KOPT-K1 (cell line): ENCODE data around the gene MRPL38.

ENCODE experiments used
- H3K27ac ChIP-seq: fragments of 200-600 bp; sonication (generic); 2 replicates; pipeline ENCODE4 v1.5.1; 2016; ENCODE audit warnings: antibody characterized with exemption, mild to moderate bottlenecking, low read depth, low read length; ENCODE audit not compliant: poor library complexity, severe bottlenecking
- H3K36me3 ChIP-seq: fragments of 200-600 bp; sonication (generic); 2 replicates; pipeline ENCODE4 v1.5.1; 2017; ENCODE audit warnings: antibody characterized with exemption, mild to moderate bottlenecking, low read length, moderate library complexity; ENCODE audit not compliant: insufficient read depth
- H3K9me3 ChIP-seq: fragments of 200-600 bp; sonication (generic); 2 replicates; pipeline ENCODE4 v1.5.1; 2017; ENCODE audit warnings: antibody characterized with exemption, low read length, mild to moderate bottlenecking; ENCODE audit not compliant: insufficient read depth, poor library complexity, severe bottlenecking

Gene MRPL38

DNA sequence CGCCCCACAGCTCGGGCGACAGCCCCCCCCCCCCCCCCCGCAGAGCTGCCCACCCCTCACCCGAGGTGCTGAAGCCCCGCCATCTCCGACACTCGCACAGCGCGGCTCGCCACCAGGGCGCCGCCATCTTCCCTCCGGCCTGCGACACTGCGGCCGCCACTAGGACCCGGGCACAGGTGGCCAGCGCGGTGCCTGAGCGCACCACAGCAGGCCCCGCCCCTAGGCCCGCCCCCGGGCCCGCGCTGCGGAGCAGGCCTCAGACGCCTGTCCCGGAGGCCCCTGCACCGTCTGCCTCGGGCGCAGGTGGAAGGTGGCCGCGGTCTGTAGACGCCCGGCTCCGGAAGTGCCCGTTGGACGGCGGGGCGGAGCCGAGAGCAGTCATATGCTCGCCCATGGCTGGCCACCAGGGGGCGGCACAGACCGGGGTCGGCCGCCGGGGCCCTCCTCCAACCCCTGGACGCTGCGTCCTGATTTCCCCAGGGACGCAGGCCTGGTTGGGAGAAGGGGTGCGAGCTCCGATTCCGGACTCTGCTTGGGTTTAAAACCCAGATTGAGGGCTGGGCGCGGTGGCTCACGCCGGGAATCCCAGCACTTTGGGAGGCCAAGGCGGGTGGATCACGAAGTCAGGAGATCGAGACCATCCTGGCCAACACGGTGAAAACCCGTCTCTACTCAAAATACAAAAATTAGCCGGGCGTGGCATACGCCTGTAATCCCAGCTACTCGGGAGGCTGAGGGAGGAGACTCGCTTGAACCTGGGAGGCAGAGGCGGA, at the start of gene MRPL38:
MRPL38 (minus strand) TSS at position 136 of the 773 bp plus-strand sequence; CDS start at position 127, 9 bp downstream.
- Histone ChIP-seq H3K36me3 (peaks cover 34% of the 10 kb centered on the region), H3K9me3 (no peaks in the 10 kb centered on the region), H3K27ac (peak within 1 kb of the TSS; percentile 82)

DNA sequence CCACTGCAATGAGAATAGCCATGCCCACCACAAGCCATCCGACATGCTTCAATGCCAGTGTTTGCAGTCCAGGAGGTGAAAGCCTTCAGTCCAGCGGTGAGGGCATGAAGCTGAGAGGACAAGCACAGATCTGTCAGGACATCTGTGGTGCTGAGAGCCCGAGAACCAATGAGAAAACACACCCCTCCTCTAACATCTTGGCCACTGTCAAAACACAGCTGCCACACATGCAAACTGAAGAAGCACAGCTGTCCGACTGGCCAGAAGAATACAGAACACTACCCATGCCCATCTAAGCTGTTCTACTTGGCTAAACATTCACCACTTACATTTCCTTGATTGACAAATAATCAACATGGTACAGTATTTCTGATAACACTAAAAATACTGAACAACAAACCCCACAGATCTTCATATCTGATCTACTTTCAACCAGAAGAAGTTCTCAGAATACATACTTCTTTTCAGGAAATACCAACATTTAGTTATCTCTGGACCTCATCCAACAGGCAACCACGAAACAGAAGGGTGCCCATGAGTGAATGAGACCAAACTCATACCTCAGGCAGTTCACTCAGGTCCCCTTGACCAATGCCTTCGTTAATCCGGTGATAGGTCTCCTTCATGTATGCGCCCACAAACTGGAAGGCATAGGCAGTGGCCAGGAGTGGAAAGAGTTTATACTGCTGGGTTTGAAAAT, 46.3 kb upstream of the MRPL38 start:
- H3K27ac ChIP-seq, result peak overlapping the region; percentile 40
- no peaks in the 10 kb centered on the region for H3K9me3 ChIP-seq
- peaks cover 99% of the 10 kb centered on the region for H3K36me3 ChIP-seq

DNA sequence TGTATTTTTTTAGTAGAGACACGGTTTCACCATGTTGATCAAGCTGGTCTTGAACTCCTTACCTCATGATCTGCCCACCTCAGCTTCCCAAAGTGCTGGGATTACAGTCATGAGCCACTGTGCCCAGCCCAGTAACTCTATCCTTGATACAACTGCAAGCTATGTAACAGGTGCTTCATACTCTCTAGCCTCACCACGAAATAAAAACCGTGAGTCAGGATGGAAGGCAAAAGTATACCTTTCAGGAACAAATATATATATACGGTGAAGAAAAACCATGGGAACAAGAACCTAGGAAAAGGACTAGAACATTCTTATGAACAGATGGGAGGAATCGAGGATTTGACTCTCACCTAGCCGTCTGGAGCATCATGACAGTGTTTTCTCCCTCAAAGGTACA, 45.7 kb upstream of the MRPL38 start:
- Histone ChIP-seq H3K27ac (peak overlapping the region; percentile 40), H3K36me3 (peaks cover 99% of the 10 kb centered on the region), H3K9me3 (no peaks in the 10 kb centered on the region)

DNA sequence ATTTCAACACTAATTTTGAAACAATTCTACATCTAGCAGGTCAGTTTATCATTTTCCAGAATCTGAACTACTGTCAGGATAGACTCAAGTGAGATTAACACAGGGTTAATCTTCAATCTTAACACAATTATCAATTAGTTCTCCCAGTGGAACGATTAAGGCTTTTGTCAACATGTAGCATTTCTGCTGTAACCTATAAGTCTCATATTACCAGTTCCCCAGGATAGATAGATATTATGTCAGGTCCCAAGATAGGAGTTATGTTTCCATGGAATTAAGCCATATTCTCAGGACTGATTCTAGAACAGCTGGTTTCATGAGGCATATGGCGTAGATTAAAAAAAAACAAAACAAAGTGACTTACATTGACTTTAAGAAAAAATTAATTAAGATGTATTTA, 40.5 kb upstream of the MRPL38 start:
- peaks cover 64% of the 10 kb centered on the region for H3K36me3 ChIP-seq
- H3K9me3 ChIP-seq, result no peaks in the 10 kb centered on the region
- H3K27ac ChIP-seq, result no peak overlapping the region

DNA sequence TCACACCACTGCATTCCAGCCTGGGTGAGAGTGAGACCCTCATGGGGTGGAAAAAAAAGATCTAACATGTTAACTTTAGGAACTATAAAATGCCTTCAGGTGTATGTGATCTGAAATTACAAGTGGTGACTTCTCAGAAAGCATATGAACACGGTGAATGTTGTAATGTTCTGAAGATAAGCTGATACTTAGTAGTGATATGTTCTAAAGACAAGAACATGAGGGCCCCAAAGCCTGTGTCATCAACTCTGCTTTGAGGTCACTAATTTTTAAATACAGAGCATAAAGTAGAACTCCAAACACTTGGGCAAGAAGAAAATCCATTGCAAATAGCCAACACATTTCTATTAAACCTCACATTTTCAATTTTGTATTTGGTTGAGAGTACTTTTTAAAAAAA, 38.8 kb upstream of the MRPL38 start:
- Histone ChIP-seq H3K36me3 (peaks cover 47% of the 10 kb centered on the region), H3K9me3 (no peaks in the 10 kb centered on the region), H3K27ac (no peak overlapping the region)

DNA sequence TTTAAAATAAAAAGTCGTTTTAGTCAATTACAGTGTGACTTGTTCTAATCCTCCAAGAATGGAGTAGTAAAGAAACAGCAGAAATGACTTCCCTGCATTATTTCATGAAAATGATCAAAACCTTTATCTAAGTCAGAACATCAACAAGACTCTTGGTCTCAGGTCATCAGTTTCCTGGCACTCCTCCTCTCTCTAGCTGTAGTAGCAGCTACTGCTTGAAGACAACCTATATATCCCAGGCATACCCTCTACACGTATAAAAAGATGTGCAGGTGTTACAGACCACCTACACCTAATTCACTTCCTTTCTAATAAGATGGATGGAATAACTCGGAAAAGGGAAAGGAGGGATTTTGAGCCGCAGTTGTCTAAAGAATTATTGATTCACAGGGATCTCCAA, 37.8 kb upstream of the MRPL38 start:
- no peak overlapping the region for H3K27ac ChIP-seq
- peaks cover 37% of the 10 kb centered on the region for H3K36me3 ChIP-seq

DNA sequence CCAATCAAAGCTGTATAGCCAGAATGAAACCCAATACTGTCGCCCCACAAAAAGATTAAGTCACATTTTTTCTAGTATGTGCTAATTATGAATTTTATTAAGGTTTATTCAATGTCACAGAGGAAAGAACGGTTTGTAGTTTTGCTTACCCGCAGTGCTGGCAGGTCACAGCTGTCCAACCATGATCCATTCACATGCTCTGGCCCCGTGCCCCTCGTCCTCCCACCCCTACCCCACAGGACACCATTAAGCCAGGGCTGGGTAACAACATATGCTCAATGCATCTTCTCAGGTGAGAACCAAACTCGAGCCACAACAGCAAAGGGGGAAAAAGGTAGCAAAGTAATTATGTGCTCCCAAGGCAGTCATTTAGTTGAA, 36.7 kb upstream of the MRPL38 start:
- Histone ChIP-seq H3K9me3 (no peaks in the 10 kb centered on the region), H3K27ac (peak overlapping the region; percentile 80)

More for the DNA sequence above, 37.8 kb upstream of the MRPL38 start:
- H3K9me3 ChIP-seq, result no peaks in the 10 kb centered on the region

DNA sequence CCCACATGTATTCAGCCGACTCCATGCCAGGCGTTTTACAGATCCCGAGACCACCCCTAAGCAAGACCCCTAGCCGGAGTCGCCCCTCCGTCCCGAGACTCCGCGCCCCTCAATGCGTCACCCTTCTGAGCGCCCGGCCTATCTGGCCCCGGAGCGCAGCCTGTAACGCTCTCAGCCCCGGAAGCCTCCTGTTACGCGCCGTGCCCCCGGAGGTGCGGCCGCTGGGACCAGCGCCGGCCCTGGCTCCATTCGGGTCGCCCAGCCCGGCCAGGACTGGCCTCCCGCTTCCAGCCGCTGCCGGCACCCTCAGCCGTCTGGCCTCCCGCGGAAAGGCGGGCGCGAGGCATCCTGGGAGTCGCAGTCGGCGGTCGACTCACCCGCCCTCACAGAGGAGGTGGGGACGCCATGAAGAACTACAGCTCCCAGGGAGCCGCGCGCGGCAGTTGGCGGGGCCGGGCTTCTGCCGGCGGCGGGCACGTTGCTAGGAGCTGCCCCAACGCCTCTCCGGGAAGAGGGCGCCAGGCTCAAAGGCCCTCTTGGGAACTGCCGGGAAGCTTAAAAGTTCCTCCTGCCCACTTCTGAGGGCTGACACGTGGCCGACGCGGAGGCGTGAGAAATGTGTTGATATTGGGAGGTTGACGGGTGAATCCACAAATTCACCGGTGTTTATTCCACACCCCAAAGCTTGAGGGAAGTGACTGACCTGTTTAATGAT, 36.2 kb upstream of the MRPL38 start, which contains the start of gene FBF1:
FBF1 (minus strand) TSS at position 316 of the 715 bp plus-strand sequence. CDS start 2,893 bp downstream, outside the sequence.
- H3K36me3 ChIP-seq, result peaks cover 21% of the 10 kb centered on the region
- no peaks in the 10 kb centered on the region for H3K9me3 ChIP-seq
- H3K27ac ChIP-seq, result peak within 1 kb of the TSS; percentile 80

More for the DNA sequence above, 36.7 kb upstream of the MRPL38 start:
- peaks cover 27% of the 10 kb centered on the region for H3K36me3 ChIP-seq

DNA sequence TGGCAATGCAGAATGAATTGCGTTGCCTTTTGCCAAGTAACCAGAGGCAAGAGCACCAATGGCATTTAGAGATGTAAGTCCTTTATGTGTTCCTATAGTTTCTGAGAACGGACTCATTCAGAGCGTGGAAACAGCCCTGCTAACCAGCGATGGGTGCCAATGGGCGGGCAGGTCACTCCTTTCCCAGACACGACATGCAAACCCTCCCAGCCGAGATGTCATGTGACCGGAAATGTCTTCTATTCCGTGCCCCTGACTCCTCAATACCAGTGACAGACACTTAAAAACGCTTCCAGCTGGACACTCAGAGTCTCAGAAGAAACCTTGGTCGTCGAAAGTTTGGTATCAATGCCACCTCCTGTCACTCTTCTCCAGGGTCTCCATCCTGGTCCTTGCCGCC, 33.0 kb upstream of the MRPL38 start:
- no peaks in the 10 kb centered on the region for H3K36me3 ChIP-seq
- no peak overlapping the region for H3K27ac ChIP-seq

DNA sequence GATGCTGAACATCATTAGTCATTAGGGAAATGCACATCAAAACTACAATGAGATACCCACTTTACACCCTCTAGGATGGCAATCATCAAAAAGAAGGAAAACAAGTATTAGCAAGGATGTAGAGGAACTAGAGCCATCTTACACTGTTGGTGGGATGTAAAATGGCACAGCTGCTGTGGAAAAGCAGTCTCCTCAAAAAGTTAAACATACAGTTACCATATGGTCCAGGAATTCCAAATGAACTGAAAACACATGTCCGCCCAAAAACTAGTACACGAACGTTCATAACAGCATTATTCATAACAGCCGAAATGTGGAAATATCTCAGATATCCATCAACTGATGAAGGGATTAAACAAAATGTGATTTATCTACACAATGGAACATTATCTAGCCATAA, 29.1 kb upstream of the MRPL38 start:
- no peak overlapping the region for H3K27ac ChIP-seq
- no peaks in the 10 kb centered on the region for H3K9me3 ChIP-seq

More for the DNA sequence above, 33.0 kb upstream of the MRPL38 start:
- no peaks in the 10 kb centered on the region for H3K9me3 ChIP-seq

DNA sequence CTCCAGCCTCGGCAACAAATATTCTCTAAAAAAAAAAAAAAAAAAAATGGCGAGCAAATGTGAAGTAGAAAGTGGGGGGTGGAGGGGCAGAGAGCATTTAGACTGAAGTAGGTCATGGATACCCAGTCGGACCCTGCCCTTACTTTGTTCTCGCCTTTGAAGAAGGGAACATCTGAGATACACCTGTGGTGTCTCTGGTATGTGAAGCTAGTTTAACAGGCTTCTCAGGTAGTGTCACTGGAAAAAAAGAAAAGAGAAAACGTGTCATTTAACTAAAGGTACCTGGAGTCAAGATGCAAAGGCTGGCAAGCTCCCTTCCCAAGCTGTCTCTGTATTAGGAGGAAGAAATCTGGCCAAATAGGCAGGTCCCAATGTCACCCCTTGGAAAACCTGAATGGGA, 28.2 kb upstream of the MRPL38 start:
- no peaks in the 10 kb centered on the region for H3K36me3 ChIP-seq
- H3K27ac ChIP-seq, result no peak overlapping the region

More for the DNA sequence above, 29.1 kb upstream of the MRPL38 start:
- H3K36me3 ChIP-seq, result no peaks in the 10 kb centered on the region

DNA sequence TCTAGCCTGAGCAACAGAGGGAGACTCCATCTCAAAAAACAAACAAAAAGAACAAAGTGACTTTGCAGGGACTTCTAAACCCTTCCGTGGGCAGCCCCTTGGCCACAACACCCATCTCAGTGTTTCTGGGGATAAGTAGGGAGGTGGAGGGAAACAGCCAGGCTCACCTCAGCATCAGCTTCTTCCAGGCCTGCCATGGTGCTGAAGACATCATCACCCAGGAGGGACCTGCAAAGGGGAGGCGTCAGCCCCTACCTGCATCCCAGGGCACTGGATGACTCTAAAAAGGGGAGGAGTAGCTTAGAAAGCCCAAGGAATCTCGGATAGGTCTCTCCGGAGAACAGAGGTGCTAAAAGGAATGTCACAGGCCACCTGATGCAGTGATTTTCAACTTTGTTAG, 26.4 kb upstream of the MRPL38 start:
- peaks cover 12% of the 10 kb centered on the region; the same call in 1 of the 2 replicates for H3K36me3 ChIP-seq
- no peaks in the 10 kb centered on the region for H3K9me3 ChIP-seq

More for the DNA sequence above, 28.2 kb upstream of the MRPL38 start:
- H3K9me3 ChIP-seq, result no peaks in the 10 kb centered on the region

DNA sequence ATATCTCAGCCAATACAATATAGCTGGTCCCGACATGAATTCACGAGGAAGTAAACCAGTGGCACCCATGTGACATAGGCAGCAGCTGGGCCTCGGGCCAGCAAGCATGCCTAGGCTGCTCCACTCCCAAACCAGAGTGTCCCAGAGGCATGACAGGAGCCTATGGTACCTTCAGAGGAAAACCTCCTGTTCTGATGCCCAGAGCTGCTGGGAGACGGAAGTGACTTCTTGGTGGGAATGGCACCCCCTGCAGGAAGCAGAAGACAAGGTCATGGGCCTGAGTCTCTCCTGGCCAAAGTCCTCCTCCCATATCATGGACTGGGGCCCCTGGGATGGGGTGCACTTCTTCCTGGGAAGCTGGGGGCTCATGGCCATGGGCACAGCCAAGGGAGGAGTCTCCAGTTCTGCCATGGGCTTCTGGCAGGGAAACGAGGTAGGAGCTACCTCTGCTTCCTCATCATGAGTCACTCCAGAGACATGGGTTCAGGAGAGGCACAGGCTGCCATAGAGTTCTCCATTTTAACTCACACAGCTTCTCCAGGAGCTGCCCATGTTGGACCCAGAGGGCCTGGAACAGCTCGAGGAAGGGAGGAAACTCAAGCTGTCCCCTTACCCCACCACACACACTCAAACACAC, 22.7 kb upstream of the MRPL38 start:
- H3K27ac ChIP-seq, result peak overlapping the region; percentile 8
- H3K36me3 ChIP-seq, result peaks cover 38% of the 10 kb centered on the region; the same call in 1 of the 2 replicates
- H3K9me3 ChIP-seq, result no peaks in the 10 kb centered on the region

More for the DNA sequence above, 26.4 kb upstream of the MRPL38 start:
- H3K27ac ChIP-seq, result no peak overlapping the region

DNA sequence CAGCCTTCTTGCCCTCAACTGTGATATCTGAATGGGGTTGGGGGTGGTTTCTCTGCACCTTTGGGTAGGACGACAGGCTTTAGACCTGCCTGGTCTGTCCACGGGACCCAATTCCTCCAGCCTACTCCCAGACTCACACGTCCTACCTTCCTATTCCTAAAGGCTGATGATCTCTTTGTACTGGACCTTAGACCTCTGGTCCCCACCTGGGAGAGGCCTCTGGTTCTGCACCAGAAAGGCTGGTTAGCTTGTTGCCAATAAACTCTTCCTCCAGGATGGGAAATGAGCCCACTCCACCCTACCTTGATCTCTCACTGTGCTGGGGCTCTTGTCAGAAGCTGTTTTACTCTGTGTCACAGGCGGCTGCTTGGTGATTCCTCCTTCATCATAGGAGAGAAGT, 21.8 kb upstream of the MRPL38 start:
- Histone ChIP-seq H3K36me3 (peaks cover 44% of the 10 kb centered on the region; the same call in 1 of the 2 replicates), H3K9me3 (no peaks in the 10 kb centered on the region), H3K27ac (no peak overlapping the region)
